Right ventricle myocardium superior (tissue), 1 donor: ENCODE data around the gene TRA2A. TPM values are rescaled to one million over a fixed set of nuclear protein-coding genes. Genes with fewer than 3 reads are reported as not detected.

Experiments used
- total RNA-seq: library from RNA; stranded (reverse); fragmentation: NEBNext Ultra II Directional; extraction: Animal tissue kit (Norgen Biotek cat#: 25700); gene quantifications from one replicate; pipeline ENCODE4 v1.2.1, GENCODE V29; 2021
- donor health status: DM: no; HTN: yes; CAD: no; lungs with severe emphysema.

The TRA2A gene
- total RNA-seq, 1 donor from 2014 or later, result 25.0 TPM

Other genes with a start within 250 kb of the TRA2A start
- 112 TPM for gene MALSU1, start 232.6 kb downstream of the TRA2A start, total RNA-seq
- not detected for gene IGF2BP3, start 61.5 kb downstream of the TRA2A start, total RNA-seq
- gene CCDC126, start 65.4 kb upstream of the TRA2A start, total RNA-seq, result 10.8 TPM
- gene FAM221A, start 148.2 kb upstream of the TRA2A start, total RNA-seq, result 2.3 TPM
- not detected for gene STK31, start 178.2 kb upstream of the TRA2A start, total RNA-seq